ENCODE data around the gene MARCHF9.

MARCHF9 gene

GRCh38 chr12:57776247-57776587 is 21.3 kb downstream of the MARCHF9 start:
- no peak overlapping the region for H2AFZ ChIP-seq (ENCODE audit: low read depth, low read length)
- DNase-seq: no peak
- H2BK120ac ChIP-seq (ENCODE audit: low read depth, low read length): no peak overlapping the region
- H3K4ac ChIP-seq (ENCODE audit: low read depth in 1 of 2, low read length in 2 of 2): no peak overlapping the region
- H3K79me1 ChIP-seq (replicated peaks; ENCODE audit: low read length, poor library complexity, severe bottlenecking): peaks cover 5% of the 10 kb centered on the region
- peaks cover 10 to 41% of the 10 kb centered on the region in 2 experiments for H3K36me3 ChIP-seq (ENCODE audit: control insufficient read depth in 1 of 2, insufficient read depth in 2 of 2, low read depth in 1 of 2, low read length in 2 of 2)
- 83% methylated on average over 2 of the region's 2 CpGs for WGBS
- no peaks in the 10 kb centered on the region for H3K9me3 ChIP-seq (ENCODE audit: control insufficient read depth, low read length)
- H2BK5ac ChIP-seq (ENCODE audit: low read depth, low read length, poor library complexity, severe bottlenecking): no peak overlapping the region
- H2BK15ac ChIP-seq (ENCODE audit: low read depth, poor library complexity, severe bottlenecking): no peak overlapping the region
- peaks cover 6% of the 10 kb centered on the region for H3K4me1 ChIP-seq (ENCODE audit: control insufficient read depth, insufficient read depth, low read depth, low read length)
- no peak overlapping the region for H3K4me2 ChIP-seq (ENCODE audit: low read length, poor library complexity, severe bottlenecking)
- H3K9ac ChIP-seq (ENCODE audit: low read length): no peak overlapping the region
- H2AK5ac ChIP-seq (ENCODE audit: low read length, severe bottlenecking): no peak overlapping the region
- H3K18ac ChIP-seq (ENCODE audit: low read depth in 1 of 2, low read length in 2 of 2): no peak overlapping the region
- H3K4me3 ChIP-seq (ENCODE audit: insufficient read depth in 1 of 2, low read depth in 1 of 2, low read length in 2 of 2): no peak overlapping the region
- no peak overlapping the region for H4K91ac ChIP-seq (ENCODE audit: low read length)
- no peak overlapping the region for H4K8ac ChIP-seq (ENCODE audit: low read length)
- no peak overlapping the region for H3K23ac ChIP-seq (ENCODE audit: low read length in 2 of 2)
- H3K14ac ChIP-seq (ENCODE audit: low read length in 2 of 2): no peak overlapping the region
- H3K27me3 ChIP-seq (ENCODE audit: control insufficient read depth in 1 of 2, insufficient read depth in 1 of 2, low read length in 2 of 2): no peaks in the 10 kb centered on the region
- no peak overlapping the region for H2BK12ac ChIP-seq (ENCODE audit: low read length in 2 of 2)
- H3K27ac ChIP-seq (ENCODE audit: low read length, poor library complexity, severe bottlenecking): no peak overlapping the region

DNA sequence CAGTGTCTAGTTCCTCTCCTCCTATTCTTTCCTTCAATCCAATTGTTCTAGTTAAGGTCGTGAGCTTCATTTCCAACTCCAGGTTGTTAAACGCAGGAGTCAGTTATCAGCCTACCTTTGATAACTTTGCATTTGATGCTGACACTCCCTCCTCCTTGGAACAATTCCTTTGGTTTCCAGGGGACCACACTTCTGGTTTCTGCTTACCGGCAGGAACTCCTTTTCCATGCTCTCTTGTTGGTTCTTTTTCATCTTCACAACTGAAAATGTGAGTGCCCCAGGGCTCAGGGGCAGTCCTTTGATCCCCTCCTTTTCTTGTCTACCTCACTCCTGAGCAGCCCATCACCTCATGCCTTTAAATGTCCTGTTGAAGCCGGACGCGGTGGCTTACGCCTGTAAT is 22.5 kb downstream of the MARCHF9 start:
- no peak overlapping the region for H3K4ac ChIP-seq (ENCODE audit: low read depth in 1 of 2, low read length in 2 of 2)
- H4K91ac ChIP-seq (ENCODE audit: low read length): no peak overlapping the region
- no peak overlapping the region for H3K18ac ChIP-seq (ENCODE audit: low read depth in 1 of 2, low read length in 2 of 2)
- no peak overlapping the region for H3K4me2 ChIP-seq (ENCODE audit: low read length, poor library complexity, severe bottlenecking)
- no peak overlapping the region for H3K9ac ChIP-seq (ENCODE audit: low read length)
- H3K4me1 ChIP-seq (ENCODE audit: control insufficient read depth, insufficient read depth, low read depth, low read length): peaks cover 4% of the 10 kb centered on the region
- no peaks in the 10 kb centered on the region for H3K27me3 ChIP-seq (ENCODE audit: control insufficient read depth in 1 of 2, insufficient read depth in 1 of 2, low read length in 2 of 2)
- H3K36me3 ChIP-seq (ENCODE audit: control insufficient read depth in 1 of 2, insufficient read depth in 2 of 2, low read depth in 1 of 2, low read length in 2 of 2): peaks cover 10 to 44% of the 10 kb centered on the region in 2 experiments
- no peak overlapping the region for H4K8ac ChIP-seq (ENCODE audit: low read length)
- no peak overlapping the region for H2BK15ac ChIP-seq (ENCODE audit: low read depth, poor library complexity, severe bottlenecking)
- no peak overlapping the region for H2BK5ac ChIP-seq (ENCODE audit: low read depth, low read length, poor library complexity, severe bottlenecking)
- WGBS: 97% methylated on average over 4 of the region's 7 CpGs
- DNase-seq: no peak
- no peak overlapping the region for H2BK120ac ChIP-seq (ENCODE audit: low read depth, low read length)
- no peak overlapping the region for H3K23ac ChIP-seq (ENCODE audit: low read length in 2 of 2)
- H3K79me1 ChIP-seq (replicated peaks; ENCODE audit: low read length, poor library complexity, severe bottlenecking): peaks cover 5% of the 10 kb centered on the region
- H3K27ac ChIP-seq (ENCODE audit: low read length, poor library complexity, severe bottlenecking): no peak overlapping the region
- H2AFZ ChIP-seq (ENCODE audit: low read depth, low read length): no peak overlapping the region
- H2AK5ac ChIP-seq (ENCODE audit: low read length, severe bottlenecking): no peak overlapping the region
- H3K4me3 ChIP-seq (ENCODE audit: insufficient read depth in 1 of 2, low read depth in 1 of 2, low read length in 2 of 2): no peak overlapping the region
- no peaks in the 10 kb centered on the region for H3K9me3 ChIP-seq (ENCODE audit: control insufficient read depth, low read length)
- no peak overlapping the region for H3K14ac ChIP-seq (ENCODE audit: low read length in 2 of 2)
- no peak overlapping the region for H2BK12ac ChIP-seq (ENCODE audit: low read length in 2 of 2)

GRCh38 chr12:57777911-57778310 is 23.0 kb downstream of the MARCHF9 start:
- H3K23ac ChIP-seq (ENCODE audit: low read length in 2 of 2): no peak overlapping the region
- H3K36me3 ChIP-seq (ENCODE audit: control insufficient read depth in 1 of 2, insufficient read depth in 2 of 2, low read depth in 1 of 2, low read length in 2 of 2): peaks cover 10 to 44% of the 10 kb centered on the region in 2 experiments
- H3K4ac ChIP-seq (ENCODE audit: low read depth in 1 of 2, low read length in 2 of 2): no peak overlapping the region
- no peaks in the 10 kb centered on the region for H3K27me3 ChIP-seq (ENCODE audit: control insufficient read depth in 1 of 2, insufficient read depth in 1 of 2, low read length in 2 of 2)
- H3K14ac ChIP-seq (ENCODE audit: low read length in 2 of 2): no peak overlapping the region
- no peaks in the 10 kb centered on the region for H3K9me3 ChIP-seq (ENCODE audit: control insufficient read depth, low read length)
- H2AK5ac ChIP-seq (ENCODE audit: low read length, severe bottlenecking): no peak overlapping the region
- H3K4me3 ChIP-seq (ENCODE audit: insufficient read depth in 1 of 2, low read depth in 1 of 2, low read length in 2 of 2): no peak overlapping the region
- H3K27ac ChIP-seq (ENCODE audit: low read length, poor library complexity, severe bottlenecking): no peak overlapping the region
- no peak overlapping the region for H2AFZ ChIP-seq (ENCODE audit: low read depth, low read length)
- DNase-seq: no peak
- H3K79me1 ChIP-seq (replicated peaks; ENCODE audit: low read length, poor library complexity, severe bottlenecking): peaks cover 7% of the 10 kb centered on the region
- H2BK15ac ChIP-seq (ENCODE audit: low read depth, poor library complexity, severe bottlenecking): no peak overlapping the region
- no peak overlapping the region for H2BK120ac ChIP-seq (ENCODE audit: low read depth, low read length)
- H4K91ac ChIP-seq (ENCODE audit: low read length): no peak overlapping the region
- 100% methylated on average over 5 of the region's 7 CpGs for WGBS
- no peak overlapping the region for H2BK12ac ChIP-seq (ENCODE audit: low read length in 2 of 2)
- H3K4me1 ChIP-seq (ENCODE audit: control insufficient read depth, insufficient read depth, low read depth, low read length): peaks cover 4% of the 10 kb centered on the region
- no peak overlapping the region for H2BK5ac ChIP-seq (ENCODE audit: low read depth, low read length, poor library complexity, severe bottlenecking)
- H3K9ac ChIP-seq (ENCODE audit: low read length): no peak overlapping the region
- H3K4me2 ChIP-seq (ENCODE audit: low read length, poor library complexity, severe bottlenecking): no peak overlapping the region
- no peak overlapping the region for H3K18ac ChIP-seq (ENCODE audit: low read depth in 1 of 2, low read length in 2 of 2)
- no peak overlapping the region for H4K8ac ChIP-seq (ENCODE audit: low read length)

DNA sequence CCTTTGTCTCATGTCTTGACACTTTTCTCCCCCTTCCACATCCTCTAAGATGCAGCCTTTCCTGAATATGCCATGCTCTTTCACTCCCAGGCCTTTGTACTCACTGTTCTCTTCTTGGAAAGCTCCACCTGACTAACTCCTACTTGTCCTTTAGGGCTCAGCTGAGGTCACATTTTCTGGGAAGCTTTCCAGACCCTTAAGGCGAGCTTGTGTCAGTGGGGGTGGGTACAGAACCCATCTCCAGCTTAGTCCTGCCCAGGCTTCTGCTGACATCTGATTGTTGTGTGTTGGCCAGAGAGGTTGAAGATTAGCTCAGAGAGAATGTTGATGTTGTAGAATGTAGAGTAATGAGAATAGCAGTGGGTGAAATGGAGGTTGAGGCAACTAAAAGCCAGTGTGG is 24.8 kb downstream of the MARCHF9 start:
- no peak overlapping the region for H3K27ac ChIP-seq (ENCODE audit: low read length, poor library complexity, severe bottlenecking)
- H3K27me3 ChIP-seq (ENCODE audit: control insufficient read depth in 1 of 2, insufficient read depth in 1 of 2, low read length in 2 of 2): no peaks in the 10 kb centered on the region
- H2BK12ac ChIP-seq (ENCODE audit: low read length in 2 of 2): no peak overlapping the region
- no peak overlapping the region for H4K91ac ChIP-seq (ENCODE audit: low read length)
- WGBS: 82% methylated on average over 1 of the region's 1 CpG
- no peak overlapping the region for H3K4me3 ChIP-seq (ENCODE audit: insufficient read depth in 1 of 2, low read depth in 1 of 2, low read length in 2 of 2)
- no peak overlapping the region for H2AFZ ChIP-seq (ENCODE audit: low read depth, low read length)
- no peaks in the 10 kb centered on the region for H3K9me3 ChIP-seq (ENCODE audit: control insufficient read depth, low read length)
- no peaks in the 10 kb centered on the region for H3K4me1 ChIP-seq (ENCODE audit: control insufficient read depth, insufficient read depth, low read depth, low read length)
- no peak overlapping the region for H4K8ac ChIP-seq (ENCODE audit: low read length)
- H2BK120ac ChIP-seq (ENCODE audit: low read depth, low read length): no peak overlapping the region
- H3K36me3 ChIP-seq (ENCODE audit: control insufficient read depth in 1 of 2, insufficient read depth in 2 of 2, low read depth in 1 of 2, low read length in 2 of 2): peaks cover 10 to 46% of the 10 kb centered on the region in 2 experiments
- no peak overlapping the region for H2AK5ac ChIP-seq (ENCODE audit: low read length, severe bottlenecking)
- no peak overlapping the region for H2BK5ac ChIP-seq (ENCODE audit: low read depth, low read length, poor library complexity, severe bottlenecking)
- no peak overlapping the region for H3K9ac ChIP-seq (ENCODE audit: low read length)
- no peak overlapping the region for H3K4ac ChIP-seq (ENCODE audit: low read depth in 1 of 2, low read length in 2 of 2)
- no peak for DNase-seq
- H3K18ac ChIP-seq (ENCODE audit: low read depth in 1 of 2, low read length in 2 of 2): no peak overlapping the region
- peaks cover 11% of the 10 kb centered on the region for H3K79me1 ChIP-seq (replicated peaks; ENCODE audit: low read length, poor library complexity, severe bottlenecking)
- no peak overlapping the region for H2BK15ac ChIP-seq (ENCODE audit: low read depth, poor library complexity, severe bottlenecking)
- no peak overlapping the region for H3K23ac ChIP-seq (ENCODE audit: low read length in 2 of 2)
- H3K4me2 ChIP-seq (ENCODE audit: low read length, poor library complexity, severe bottlenecking): no peak overlapping the region
- no peak overlapping the region for H3K14ac ChIP-seq (ENCODE audit: low read length in 2 of 2)

Measured in mesenchymal stem cell (in vitro differentiated cells and primary cell).